Breast epithelium (tissue), 4 donors: ENCODE data around the gene TLCD1. TPM values are rescaled to one million over a fixed set of nuclear protein-coding genes. Genes with fewer than 3 reads are reported as not detected.
A peak's percentile ranks its signal among the peaks of the same experiment; 100 is the strongest.
"Not testable (repeated sequence)": the region's sequence is repeated elsewhere in the genome, so short reads cannot be mapped to it uniquely, and the experiment has no call there.

Source experiments
- DNase-seq, 2 donors: peaks; one replicate each; pipeline ENCODE4 v3.0.0-alpha.2; 2019; ENCODE audit warnings: low spot score in 2 of 2
- H3K27ac ChIP-seq, 2 donors: fragments of 200-600 bp; sonication (generic) in 1 of 2; one replicate each; pipeline ENCODE4 v1.5.1; 2016 to 2019; ENCODE audit warnings: mild to moderate bottlenecking in 1 of 2
- H3K27me3 ChIP-seq, 2 donors: fragments of 200-600 bp; sonication (generic) in 1 of 2; one replicate each; pipeline versions ENCODE4 v1.5.1 to v1.6.0; 2017 to 2019; ENCODE audit warnings: control low read depth in 1 of 2, mild to moderate bottlenecking in 1 of 2
- H3K36me3 ChIP-seq: fragments of 200-600 bp; one replicate; pipeline ENCODE4 v1.5.1; 2019
- H3K4me1 ChIP-seq, 2 donors: fragments of 200-600 bp; sonication (generic); one replicate each; pipeline ENCODE4 v1.5.1; 2016 to 2019; ENCODE audit warnings: control low read depth in 1 of 2
- H3K4me3 ChIP-seq, 3 donors: fragments of 200-600 bp; sonication (generic); 1 replicate in 2 of 3; 2 replicates in 1 of 3; pipeline ENCODE4 v1.5.1; 2016 to 2019; ENCODE audit warnings: mild to moderate bottlenecking in 3 of 3, moderate library complexity in 2 of 3
- H3K9me3 ChIP-seq, 2 donors: fragments of 200-600 bp; sonication (generic) in 1 of 2; one replicate each; pipeline ENCODE4 v1.5.1; 2016 to 2019; ENCODE audit warnings: control low read depth in 1 of 2
- POLR2A ChIP-seq: fragments of 450-650 bp; IDR thresholded peaks from one replicate; pipeline ENCODE4 v1.6.1; 2016; ENCODE audit warnings: antibody characterized with exemption, mild to moderate bottlenecking, moderate library complexity
- POLR2AphosphoS5 ChIP-seq, 3 donors: sonication (generic); formaldehyde crosslinking; IDR thresholded peaks; one replicate each; pipeline ENCODE4 v1.6.1; 2017; ENCODE audit warnings: antibody characterized with exemption in 3 of 3
- intact Hi-C: fragments of 100-400 bp; cut with DNase I; formaldehyde crosslinking; loops from one replicate; pipeline ENCODE4 v1.15.1; 2023; ENCODE audit warnings: low total_unique reads
- total RNA-seq, 3 donors: library from RNA; depleted of rRNA; stranded (reverse); fragments of >200 nt; gene quantifications; one replicate each; pipeline ENCODE4 v1.1.0, GENCODE V29; 2016
- TF ChIP-seq, protein P1 (sequence below), 3 donors: fragments of 450-650 bp; IDR thresholded peaks; one replicate each; pipeline ENCODE4 v1.5.1; 2016 to 2017; ENCODE audit warnings: antibody characterized with exemption in 3 of 3, mild to moderate bottlenecking in 3 of 3, moderate library complexity in 3 of 3

Gene TLCD1
- total RNA-seq, 3 donors from 2014 or later = 2.4 to 8.3 (median 3.9) TPM

DNA sequence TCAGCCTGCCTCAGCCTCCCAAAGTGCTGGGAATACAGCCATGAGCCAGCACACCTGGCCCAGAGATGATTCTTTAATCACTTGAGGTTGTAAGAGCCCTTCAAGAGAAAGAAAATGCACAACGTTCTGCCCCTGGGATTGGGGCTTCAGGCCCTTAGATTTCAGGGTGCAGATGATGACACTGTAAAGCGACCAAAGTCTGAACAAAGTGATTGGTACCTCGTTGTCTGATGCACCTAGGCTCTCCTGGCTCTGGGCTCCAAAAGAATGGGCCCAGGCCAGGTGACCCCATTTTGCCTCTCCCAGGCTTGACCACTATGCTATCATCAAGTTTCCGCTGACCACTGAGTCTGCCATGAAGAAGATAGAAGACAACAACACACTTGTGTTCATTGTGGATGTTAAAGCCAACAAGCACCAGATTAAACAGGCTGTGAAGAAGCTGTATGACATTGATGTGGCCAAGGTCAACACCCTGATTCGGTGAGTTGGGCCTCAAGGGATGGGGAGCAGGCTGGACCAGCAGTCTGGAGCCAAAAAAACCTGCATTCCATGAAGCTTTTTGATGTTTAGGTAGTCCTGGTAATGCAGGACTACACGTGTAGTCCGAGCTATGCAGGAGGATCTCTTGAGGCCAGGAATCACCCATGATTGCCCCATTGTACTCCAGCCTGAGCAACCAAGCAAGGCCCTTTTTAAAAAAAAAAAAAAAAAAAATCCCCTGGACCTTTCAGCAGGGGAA is 3.4 kb downstream of the TLCD1 start:
- Histone ChIP-seq H3K27ac (no peak overlapping the region), H3K4me1 (peaks cover 9 to 21% of the 10 kb centered on the region in 2 donors), H3K36me3 (no peaks in the 10 kb centered on the region), H3K9me3 (no peaks in the 10 kb centered on the region), H3K27me3 (no peaks in the 10 kb centered on the region), H3K4me3 (peak overlapping the region in 1 of 3 donors; percentile 6)
- intact Hi-C loops = no loop called here
- TF ChIP-seq POLR2A = no peak
- TF ChIP-seq, protein P1, sequence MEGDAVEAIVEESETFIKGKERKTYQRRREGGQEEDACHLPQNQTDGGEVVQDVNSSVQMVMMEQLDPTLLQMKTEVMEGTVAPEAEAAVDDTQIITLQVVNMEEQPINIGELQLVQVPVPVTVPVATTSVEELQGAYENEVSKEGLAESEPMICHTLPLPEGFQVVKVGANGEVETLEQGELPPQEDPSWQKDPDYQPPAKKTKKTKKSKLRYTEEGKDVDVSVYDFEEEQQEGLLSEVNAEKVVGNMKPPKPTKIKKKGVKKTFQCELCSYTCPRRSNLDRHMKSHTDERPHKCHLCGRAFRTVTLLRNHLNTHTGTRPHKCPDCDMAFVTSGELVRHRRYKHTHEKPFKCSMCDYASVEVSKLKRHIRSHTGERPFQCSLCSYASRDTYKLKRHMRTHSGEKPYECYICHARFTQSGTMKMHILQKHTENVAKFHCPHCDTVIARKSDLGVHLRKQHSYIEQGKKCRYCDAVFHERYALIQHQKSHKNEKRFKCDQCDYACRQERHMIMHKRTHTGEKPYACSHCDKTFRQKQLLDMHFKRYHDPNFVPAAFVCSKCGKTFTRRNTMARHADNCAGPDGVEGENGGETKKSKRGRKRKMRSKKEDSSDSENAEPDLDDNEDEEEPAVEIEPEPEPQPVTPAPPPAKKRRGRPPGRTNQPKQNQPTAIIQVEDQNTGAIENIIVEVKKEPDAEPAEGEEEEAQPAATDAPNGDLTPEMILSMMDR (IDR thresholded peaks at IDR 0.05) = no peak
- no peak for TF ChIP-seq POLR2AphosphoS5 (IDR thresholded peaks at IDR 0.05)
- no peak for DNase-seq

DNA sequence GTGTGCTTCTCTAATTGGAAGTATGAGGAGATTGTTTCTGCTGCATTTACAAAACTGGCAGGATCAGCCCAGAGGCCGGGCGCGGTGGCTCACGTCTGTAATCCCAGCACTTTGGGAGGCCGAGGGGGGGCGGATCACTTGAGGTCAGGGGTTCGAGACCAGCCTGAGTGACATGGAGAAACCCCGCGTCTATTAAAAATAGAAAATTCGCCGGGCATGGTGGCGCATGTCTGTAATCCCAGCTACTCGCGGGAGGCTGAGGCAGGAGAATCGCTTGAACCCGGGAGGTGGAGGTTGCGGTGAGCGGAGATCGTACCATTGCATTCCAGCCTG is 5.1 kb downstream of the TLCD1 start:
- H3K36me3 ChIP-seq, intact Hi-C loops, H3K9me3 ChIP-seq, H3K27me3 ChIP-seq, DNase-seq: not testable (repeated sequence)
- peak overlapping the region; percentile 80 to 97 (median 93) for H3K4me3 ChIP-seq
- H3K27ac ChIP-seq = peak overlapping the region; percentile 7 to 98
- H3K4me1 ChIP-seq = peaks cover 5 to 26% of the 10 kb centered on the region in 2 donors

DNA sequence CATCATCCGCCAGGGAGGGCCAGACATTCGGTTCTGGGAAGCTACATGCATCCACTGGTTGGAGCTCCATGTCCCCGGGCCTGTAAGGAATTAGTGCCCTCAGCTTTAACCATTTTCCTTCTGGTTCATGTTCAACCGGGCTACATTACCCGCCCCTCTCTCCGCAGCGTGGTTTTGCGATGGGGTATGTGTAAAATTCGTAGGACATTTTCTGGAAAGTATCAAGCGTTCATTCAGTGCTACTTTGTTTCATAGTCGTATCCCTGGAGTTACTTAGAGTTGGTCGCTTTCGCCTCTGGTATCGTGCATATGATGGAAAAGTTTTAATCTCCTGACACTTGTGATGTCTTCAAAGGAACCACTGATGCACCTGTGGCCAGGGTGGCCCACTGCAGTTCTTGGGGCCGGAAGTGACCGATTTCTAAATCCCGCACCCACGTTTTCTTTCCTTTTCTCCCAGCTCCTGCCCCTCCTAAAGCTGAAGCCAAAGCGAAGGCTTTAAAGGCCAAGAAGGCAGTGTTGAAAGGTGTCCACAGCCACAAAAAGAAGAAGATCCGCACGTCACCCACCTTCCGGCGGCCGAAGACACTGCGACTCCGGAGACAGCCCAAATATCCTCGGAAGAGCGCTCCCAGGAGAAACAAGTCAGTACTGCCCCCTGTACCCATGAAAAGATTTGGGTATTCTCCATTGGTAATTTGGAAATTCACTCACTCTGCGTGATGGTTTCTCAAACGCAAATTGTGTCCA is 5.6 kb downstream of the TLCD1 start:
- H3K27ac ChIP-seq = peak overlapping the region; percentile 95 to 98
- intact Hi-C loops = no loop called here

DNA sequence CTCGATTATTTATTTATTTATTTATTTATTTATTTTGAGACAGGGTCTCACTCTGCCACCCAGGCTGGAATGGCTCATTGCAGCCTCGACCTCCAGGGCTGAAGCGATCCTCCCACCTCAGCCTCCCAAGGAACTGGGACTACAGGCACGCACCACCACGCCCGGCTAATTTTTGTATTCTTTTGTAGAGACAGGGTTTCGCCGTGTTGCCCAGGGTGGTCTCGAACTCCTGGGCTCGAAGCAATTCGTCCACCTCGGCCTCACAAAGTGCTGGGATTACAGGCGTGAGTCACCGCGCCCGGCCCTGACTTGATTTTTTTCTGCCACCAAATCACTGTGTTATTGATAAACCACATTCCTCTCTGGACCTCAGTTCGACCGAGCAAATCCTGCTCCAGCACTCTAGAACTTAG is 7.0 kb downstream of the TLCD1 start:
- no peaks in the 10 kb centered on the region for H3K9me3 ChIP-seq
- peak overlapping the region; percentile 95 to 98 for H3K27ac ChIP-seq
- peaks cover 0 to 27% of the 10 kb centered on the region in 2 donors for H3K4me1 ChIP-seq
- H3K36me3 ChIP-seq = no peaks in the 10 kb centered on the region
- H3K4me3 ChIP-seq = peak overlapping the region; percentile 80 to 97 (median 93)
- no peak for DNase-seq
- TF ChIP-seq POLR2A (no peak), POLR2AphosphoS5 (IDR thresholded peaks at IDR 0.05) (peak in 1 of 3 donors; percentile 23)
- TF ChIP-seq, protein P1 (IDR thresholded peaks at IDR 0.05) = peak in 1 of 3 donors; percentile 18
- no peaks in the 10 kb centered on the region for H3K27me3 ChIP-seq
- intact Hi-C loops = no loop called here

More for the DNA sequence above, 5.6 kb downstream of the TLCD1 start:
- no peak for DNase-seq
- H3K27me3 ChIP-seq = no peaks in the 10 kb centered on the region
- H3K36me3 ChIP-seq = no peaks in the 10 kb centered on the region
- H3K4me1 ChIP-seq = peaks cover 3 to 27% of the 10 kb centered on the region in 2 donors
- H3K9me3 ChIP-seq = no peaks in the 10 kb centered on the region
- TF ChIP-seq POLR2AphosphoS5 (IDR thresholded peaks at IDR 0.05) (no peak), POLR2A (no peak)
- TF ChIP-seq, protein P1 (IDR thresholded peaks at IDR 0.05) = no peak
- H3K4me3 ChIP-seq = peak overlapping the region; percentile 80 to 97 (median 93)

DNA sequence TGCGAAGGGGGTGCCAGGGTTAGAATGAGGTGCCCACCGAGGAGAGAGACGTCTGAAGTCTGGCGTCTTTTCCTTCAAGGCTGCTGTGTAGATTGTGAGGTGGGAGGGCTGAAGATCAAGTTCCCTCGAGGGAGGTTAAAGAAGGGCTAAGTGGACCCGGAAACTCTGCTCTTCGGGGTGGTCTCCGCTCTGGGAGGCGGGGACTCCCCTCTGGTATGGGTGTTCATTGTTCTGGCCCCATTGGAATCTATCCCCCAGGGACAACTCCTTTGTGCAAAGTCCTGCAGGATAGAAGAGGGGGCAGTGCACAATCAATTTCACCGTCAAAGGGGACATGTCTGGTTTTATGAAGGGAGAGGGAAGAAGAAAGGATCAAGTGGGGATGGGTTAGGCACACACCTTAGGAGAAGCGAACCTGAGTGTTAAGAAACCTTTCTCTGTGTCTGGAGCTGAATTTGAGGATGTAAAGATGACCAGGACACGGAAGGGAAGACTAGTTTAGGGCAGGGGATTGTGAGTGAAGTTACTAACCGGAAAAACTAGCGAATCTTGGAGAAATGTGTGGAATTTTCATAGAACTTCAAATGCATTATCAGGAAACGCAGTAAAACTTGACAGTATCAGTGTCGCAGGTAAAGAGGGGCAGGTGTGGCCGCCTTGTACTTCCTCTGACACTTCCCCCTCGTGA is 7.6 kb downstream of the TLCD1 start:
- Histone ChIP-seq H3K4me3 (peak overlapping the region; percentile 72 to 97 (median 93)), H3K27me3 (no peaks in the 10 kb centered on the region), H3K4me1 (peaks cover 0 to 27% of the 10 kb centered on the region in 2 donors), H3K36me3 (no peaks in the 10 kb centered on the region), H3K27ac (peak overlapping the region; percentile 95 to 98), H3K9me3 (no peaks in the 10 kb centered on the region)
- no peak for DNase-seq
- TF ChIP-seq POLR2A = no peak
- TF ChIP-seq POLR2AphosphoS5 (IDR thresholded peaks at IDR 0.05) = peak in 1 of 3 donors; percentile 9
- intact Hi-C loops = no loop called here
